HG02973 (cell line): Measurements from ENCODE around the gene GPBAR1.

Experiments
- ATAC-seq: cut with Tn5 transposase; IDR thresholded peaks from one replicate; pipeline ENCODE4 v1.9.1; 2021; ENCODE audit warnings: moderate library complexity; ENCODE audit not compliant: unreplicated experiment

The GPBAR1 gene

DNA sequence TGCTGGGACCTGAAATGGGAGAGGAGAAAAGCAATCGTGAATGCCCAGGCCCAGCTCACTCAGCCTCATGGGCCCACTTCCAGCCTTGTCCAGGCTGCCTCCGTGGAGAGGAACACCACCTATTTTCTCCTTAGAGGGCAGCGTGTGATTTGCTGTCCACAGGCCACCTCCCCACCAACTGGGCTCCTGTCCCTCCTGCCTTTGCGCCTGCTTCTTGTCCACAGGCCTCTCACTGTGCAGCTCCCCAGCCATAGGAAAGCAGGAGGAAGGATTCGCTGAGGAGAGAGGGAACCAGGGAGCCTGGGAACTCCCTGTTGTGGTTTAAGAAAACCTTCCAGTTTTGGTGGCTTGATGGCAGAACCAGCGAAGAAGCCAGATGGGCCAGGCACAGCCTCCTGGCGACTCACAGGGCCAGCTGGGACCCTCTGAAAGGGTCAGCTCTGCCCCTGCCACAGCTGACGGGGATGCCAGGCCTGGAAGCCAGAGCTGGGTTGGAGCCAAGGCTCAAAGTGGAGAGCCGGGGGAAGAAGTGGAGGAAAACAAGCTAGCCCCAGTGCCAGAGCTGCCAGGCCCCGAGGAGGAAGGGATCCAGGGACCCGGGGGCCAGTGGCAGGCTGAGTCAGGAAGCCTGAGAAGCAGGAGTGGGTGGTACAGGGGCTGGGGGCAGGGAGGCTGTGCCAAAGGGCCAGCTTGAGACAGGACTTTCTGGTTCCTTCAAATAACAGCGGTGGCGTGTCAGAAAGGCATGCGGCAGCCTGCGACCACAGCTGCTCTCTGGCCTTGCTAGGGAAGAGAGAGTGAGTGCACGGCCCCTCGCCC, 21.6 kb downstream of the GPBAR1 start:
- no peak for ATAC-seq

DNA sequence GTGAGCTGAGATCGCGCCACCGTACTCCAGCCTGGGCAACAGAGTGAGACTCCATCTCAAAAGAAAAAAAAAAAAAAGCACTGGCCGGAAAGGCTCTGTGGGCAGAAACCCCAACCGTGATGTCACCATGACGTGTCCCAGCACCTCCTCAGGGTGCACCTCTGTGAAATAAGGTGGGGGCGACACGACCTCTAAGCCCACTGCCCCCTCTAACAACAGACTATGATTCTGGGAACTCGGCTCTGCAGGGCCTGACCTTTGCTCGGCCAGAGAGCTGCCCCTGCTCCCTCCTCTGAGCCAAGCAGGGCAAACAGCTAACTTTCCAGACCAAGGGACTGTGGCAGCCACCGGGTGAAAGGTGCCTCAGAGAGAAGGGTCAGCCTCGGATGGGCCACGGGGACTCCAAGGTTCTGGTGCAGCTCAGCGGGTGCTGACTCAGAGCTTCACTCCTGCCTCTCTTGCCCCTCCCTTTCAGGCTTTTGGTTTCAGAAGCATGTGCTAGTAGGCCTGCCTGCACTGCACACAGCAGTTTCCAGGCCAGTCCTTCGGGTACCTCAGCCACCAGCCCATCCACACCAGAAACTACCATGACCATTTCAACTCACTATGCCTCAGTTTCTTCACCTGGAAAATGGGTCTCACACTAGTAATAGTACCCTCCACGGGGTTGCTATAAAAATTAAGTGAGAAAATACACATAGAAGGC, 23.4 kb downstream of the GPBAR1 start:
- no peak for ATAC-seq

DNA sequence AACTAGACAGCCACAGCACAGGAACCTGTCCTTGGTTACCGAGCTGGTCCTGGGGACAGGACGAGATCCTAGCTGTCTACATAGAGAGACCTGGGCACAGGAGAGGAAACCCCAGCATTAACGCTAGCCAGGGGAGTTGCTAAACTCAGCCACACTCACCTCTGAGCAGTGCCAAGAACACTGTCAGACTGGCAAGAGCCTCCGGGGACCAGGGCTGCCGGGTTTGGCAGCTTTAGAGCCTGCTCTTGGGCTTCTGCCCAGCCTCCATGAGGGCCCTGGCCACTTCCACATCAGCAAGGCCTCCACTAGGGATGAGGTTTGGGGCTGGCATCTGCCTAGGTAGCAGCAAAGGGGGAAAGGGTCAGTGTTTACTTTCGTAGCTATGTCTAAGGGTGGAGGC, 24.8 kb downstream of the GPBAR1 start:
- ATAC-seq, result no peak

DNA sequence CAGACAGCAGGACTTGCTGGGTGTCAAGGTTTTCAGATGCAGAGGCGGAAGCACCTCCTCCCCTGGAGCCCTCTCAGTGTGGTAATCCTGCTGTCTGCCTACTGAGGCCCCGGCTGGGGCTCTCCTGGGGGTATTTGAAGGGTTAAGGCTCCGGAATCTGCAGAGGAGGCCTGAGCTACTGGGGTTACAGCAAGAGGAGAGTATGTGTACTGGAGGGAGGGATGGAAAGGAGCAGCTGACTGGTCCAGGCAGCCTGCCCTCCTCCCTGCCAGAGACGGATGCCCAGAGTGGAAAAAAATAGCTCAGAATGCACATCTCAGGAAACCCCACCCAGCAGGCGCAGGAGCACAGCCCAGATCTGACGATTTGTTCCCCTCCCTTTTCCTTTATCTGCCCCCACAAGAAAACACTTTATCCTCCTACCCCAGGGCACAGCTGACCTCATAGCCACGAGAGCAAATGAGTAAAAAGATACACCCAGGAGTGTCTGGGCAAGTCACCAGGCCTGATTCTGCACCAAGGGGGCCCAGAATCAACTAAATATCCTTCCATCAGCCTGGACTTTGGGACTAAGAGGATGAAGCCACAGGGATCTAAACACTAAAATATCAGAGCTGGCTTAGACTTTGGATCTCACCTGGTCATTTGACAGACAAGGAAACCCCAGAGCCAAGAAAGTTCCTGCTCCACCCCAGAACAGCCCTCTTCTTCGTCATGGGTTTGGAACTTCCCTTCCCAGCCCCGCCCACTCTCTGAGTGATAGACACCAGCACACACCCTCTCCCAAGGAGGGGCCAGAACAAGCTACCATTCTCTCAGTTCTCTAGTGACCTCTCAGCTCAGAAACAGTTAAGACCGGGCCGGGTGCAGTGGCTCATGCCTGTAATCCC, 26.0 kb downstream of the GPBAR1 start:
- peak; percentile 64 for ATAC-seq

DNA sequence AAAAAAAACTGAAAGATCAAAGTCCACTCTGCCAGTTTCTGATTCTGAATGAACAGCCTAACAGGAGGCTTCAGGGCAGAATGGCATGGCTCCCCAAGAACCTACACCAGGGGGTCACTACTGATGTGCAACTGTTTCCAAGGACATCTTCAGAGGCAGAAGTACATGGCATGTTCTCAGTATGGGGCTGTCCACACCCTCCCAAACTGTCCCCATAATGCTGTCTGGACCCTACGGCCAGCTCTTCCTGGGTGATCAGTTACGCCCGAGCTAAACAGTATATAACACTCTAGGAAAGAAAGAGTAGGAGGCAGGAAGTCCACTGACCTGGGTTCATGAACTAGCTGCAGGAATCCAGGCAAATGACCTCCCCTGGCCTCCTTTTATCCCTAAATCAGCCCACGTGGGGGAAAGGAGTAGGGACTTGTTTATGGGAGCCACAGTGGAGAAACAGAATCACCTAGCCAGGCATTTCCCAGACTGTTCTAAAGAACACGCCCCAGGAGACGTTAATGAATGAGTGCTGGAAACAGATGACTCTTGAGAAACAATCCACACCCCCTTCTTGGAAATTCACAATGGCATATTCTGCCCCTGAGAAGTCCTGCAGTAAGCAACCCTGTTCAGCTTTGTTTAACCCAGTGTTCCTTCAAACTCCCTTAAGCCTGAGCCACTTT, 29.0 kb downstream of the GPBAR1 start:
- no peak for ATAC-seq

DNA sequence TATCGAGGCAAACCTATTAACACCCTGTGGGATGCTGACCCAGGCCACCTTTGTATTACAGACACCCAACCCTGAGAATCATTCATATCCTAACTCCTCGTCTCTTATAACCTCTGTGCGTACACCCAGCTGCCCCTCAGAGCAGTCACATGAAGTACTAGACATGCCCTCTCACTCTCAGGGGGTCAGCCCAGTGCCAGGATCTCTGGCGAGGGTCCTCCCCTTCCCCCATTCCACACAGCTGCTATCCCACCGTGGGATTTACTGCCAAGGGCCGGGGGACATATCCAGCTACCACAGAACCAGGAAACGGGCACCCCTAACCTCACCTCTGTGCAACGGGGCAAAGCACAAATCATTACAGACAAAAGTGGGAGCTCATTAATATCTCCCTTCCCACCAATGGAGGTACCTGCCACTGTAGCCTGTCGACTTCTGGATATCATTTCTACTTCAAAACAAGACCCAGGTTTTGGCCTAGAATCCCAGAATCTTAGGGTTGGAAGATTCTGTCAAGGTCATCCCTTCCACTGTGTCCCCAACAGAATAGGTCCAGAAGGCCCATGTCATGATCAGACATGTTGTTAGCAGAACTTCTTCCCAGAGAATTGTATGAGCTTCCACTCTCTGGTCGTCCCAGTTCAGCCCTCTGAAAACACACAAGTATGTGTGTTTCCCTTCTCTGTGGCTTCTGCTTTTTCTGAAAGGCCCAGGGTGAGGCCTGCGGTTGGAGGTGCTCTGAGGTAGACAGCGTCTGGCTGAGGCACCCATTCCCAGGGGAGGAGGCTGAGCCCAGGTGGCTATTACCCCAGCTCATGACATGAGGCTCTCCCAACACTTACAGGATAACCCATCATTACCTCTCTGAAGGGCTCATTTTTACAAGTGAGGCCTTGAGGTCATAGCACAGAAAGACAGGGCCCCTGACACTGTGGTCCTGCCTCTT, 29.8 kb downstream of the GPBAR1 start:
- peak; percentile 50 for ATAC-seq

DNA sequence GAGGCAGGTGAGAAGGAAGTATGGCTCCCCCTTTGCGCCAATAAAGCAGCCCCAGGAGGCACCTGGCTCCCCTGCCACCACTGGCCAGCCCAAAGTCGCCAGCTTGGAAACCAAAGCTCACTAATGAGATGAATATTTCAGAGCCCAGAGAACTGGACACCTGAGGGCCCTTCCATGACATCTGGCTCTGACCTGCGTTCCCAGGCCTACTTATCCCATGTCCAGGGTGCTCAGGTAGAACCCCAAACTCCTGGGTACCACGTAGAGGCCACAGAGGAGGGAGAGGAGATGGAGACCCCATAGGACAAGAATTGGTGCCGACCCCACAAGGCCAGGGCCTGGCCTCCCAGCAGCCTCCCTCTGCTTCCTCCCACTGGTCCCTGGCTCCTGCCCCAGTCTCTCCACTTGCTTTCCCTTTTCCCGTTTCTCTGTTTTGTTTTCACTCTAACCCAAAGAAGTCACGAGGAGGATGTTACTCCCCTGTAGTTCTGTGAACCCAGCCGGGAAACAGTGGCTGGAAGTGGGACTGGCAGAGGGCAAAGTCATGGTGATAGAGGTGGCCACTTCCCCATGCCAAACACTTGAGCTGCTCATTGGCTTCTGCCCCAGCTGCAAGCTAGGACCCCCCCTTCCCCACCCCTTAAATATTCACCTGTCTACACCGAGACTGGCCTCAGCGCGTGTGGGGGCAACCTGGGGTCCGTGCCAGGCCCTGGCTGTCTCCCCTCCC, 30.7 kb downstream of the GPBAR1 start:
- ATAC-seq, result no peak

DNA sequence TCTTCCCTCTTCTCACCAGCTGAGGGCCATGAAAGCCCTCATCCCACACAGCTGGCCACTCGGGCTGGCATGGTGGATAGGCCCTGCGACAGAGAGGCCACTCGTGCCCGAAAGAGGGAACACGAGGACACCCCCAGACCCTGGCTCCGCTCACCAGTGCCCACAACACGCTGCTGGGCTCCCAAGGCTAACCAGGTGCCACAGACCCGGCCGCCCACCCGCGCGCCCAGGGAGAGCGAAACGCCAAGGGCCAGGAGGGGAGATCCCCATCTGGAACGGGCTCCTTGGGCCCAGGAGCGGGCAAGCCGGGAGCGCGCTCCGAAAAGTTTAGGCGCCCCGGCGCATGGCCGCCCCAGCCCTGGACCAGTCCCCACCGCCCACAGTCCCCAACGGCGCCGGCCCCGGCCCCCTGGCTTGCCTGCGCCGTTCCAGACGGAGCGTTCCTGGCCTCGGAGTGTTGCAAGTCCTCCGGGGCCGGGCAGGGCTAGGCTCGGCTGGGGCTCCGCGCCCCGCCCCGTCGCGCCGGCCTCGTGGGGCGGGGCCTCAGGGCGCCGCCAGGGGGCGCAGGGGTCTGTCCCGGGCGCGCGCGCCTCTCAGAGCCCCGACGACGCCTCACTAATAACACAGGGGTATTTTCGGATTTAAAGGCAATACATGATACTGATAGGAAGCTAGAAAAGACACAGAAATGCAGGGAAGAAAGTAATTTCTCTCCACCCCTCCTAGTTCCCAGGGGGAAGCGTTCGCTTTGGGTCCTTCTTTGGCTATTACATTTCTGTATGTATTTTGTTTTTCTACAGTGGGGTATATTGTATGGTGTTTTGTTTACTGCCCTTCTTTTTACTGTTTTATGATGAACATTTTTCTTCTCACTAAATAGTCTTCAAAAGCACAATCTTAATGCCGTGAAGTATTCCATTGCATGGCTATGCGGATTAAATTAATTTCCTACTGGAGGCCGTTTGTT, 31.5 kb downstream of the GPBAR1 start, which contains the start of gene TMBIM1:
Gene TMBIM1 (minus strand): TSS at position 456 of the 967 bp plus-strand sequence. CDS start 10,362 bp downstream, outside the sequence.
- peak; percentile 62 for ATAC-seq

DNA sequence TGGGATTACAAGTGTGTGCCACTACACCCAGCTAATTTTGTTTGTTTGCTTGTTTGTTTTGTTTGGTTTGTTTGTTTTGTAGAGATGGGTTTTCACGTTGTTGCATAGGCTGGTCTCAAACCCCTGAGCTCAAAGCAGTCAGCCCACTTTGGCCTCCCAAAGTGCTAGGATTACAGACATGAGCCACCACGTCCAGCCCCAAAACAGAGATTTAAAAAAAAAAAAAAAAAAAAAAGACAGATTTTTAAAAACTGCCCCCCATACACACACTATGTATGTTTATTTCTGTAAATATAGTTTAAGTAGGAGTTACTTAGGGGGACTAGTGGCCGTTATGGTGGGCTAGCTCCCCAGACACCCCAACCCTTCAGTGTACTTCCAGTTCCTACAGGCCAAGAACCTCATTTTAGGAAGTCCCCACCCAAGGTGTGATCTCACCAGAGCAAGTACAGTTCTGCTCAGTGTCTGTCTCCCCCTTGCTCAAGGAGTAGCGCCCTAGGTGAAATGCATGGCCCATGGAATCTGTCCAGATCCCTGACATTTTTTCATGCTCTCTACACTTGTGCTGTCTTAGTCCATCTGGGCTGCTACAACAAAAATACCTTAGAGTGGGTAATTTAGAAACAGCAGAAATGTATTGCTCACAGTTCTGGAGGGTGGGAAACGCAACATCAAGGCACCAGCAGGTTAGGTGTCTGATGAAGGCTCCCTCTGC, 33.1 kb downstream of the GPBAR1 start:
- ATAC-seq, result no peak

DNA sequence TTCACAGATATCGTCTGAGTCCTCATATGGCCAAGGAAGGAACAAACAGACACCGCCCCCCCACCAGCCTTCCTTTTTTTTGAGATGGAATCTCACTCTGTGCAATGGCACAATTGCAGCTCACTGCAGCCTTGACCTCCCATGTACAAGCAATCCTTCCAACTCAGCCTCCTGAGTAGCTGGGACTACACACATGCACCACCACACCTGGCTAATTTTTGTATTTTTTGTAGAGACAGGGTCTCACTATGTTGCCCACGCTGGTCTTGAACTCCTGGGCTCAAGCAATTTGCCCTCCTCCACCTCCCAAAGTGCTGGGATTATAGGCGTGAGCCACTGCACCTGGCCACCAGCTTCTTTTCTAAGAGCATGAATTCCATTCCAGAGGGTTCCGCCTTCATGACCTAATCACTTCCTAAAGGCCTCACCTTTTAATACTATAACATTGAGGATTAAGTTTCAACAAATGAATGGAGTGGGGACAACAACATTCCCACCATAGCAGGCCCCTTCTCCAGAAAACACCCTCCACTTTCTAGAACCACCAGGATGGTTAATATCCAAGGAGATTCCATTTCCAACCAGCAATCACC, 33.7 kb downstream of the GPBAR1 start:
- no peak for ATAC-seq

DNA sequence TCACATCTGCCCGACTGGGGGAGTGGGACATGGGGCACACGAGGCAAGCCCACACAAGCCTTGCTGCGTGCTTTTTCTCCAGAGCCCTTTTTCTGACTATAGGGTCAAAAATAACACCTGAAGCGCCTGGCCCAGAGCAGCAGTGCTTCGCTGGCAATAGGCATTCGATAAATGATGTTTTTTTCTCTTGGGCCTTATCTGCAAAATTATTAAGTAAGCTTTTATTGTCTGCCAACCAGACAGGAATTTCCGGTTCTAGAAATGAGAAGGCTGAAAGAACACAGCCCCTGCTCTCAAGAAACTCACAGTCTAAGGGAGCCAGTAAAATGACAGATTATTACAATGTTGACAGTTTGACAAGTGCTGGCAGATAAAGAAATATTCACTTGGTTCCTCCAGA, 34.2 kb downstream of the GPBAR1 start:
- ATAC-seq, result no peak

DNA sequence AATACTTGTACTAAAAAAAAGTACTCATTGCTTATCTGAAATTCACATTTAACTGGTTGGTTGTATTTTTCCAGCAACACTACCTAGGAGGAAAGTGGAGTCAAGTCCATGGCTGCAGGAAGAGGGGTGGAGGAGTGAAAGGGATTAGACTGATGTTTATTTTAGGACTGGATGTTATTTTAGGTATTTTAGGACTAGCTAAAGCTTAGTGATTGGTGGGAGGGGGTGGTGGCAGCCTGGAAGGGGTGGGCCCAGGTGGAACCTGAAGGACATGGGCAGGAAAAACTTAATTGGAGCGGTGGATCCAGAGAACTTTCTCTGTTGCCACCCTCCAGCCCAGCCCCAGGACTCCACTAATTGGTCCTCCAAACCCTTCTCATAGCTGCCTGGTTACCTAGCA, 35.4 kb downstream of the GPBAR1 start:
- ATAC-seq, result no peak

DNA sequence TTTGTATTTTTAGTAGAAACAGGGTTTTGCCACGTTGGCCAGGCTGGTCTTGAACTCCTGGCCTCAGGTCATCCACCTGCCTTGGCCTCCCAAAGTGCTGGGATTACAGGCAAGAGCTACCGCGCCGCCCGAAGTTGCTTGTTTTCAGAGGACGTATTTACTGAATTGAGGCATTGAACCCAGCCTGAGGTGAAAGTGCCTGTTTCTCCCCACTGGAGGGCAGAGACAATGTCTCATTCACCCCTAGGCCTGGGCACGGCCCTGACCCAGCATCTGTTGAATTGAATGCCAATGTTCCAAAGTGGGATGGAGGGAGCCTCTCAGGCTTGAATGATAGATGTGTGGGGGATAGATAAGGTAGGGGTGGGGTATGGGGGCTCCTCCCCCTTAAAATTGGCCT, 36.0 kb downstream of the GPBAR1 start:
- no peak for ATAC-seq

DNA sequence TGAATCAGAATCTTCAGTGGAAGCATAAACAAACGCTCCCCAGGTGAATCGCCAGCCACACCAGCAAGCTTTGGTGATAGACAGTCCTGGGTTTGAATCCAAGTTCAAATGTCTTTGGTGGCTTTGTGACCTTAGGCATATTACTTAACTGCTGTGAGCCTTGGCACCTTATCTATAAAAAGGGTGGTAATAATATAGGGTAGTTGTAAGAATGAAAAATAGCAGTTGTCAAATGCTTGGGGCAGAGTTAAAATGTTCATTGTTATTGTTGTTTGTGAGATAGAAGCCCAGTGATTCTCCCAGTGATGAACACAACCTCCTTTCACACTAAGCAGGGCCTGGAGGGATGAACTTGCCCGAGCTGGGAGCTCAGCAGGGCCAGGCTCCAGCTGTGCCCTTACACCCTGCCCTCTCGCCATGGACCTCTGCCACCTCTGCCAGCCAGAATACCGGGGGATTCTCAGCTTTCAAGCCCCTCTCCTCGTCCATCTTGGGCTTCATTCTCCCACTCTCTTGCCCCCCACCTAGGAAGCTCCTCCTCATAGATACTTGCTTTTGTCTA, 37.6 kb downstream of the GPBAR1 start:
- no peak for ATAC-seq

DNA sequence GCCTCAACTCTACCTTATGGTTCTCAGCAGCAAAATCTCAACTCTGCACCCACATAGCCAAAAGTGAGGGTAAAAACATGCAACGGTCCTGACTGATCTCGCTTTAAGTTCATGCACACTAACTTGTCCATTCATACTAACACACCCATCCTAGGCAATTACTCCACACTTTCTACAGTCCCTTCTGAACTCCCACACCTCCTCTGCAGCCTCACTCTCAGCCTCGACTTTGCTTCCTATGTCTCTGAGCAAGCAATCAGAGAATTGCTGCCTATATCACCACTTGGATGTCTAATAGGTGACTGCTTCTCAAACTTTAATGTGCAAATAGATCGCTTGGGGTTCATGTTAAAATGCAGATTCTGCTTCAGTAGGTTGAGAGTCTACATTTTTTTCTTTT, 39.3 kb downstream of the GPBAR1 start:
- ATAC-seq, result no peak

DNA sequence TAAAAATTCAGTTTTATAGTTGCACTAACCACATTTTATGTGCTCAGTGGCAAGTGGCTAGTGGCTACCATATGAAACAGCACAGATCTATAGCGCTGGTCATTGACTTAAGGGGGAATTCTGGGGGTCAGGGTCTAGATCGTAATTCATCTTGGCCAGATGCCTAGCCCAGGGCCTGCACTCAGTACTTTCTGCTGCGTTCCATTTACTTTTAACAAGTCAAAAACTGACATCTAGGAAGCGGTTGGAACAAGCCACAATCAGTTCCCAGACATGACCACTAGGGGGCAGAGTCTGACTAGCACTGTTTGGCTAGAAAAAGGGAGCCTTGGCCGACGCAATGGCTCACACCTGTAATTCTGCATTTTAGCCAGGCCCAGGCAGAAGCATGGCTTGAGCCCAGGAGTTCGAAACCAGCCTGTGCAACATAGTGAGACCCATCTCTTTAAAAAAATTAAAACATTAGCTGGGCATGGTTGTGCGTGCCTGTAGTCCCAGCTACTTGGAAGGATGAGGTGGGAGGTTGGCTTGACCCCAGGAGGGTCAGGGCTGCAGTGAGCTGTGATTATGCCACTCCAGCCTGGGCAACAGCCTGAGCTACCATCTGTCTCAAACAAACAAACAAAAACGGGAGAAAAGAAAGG, 40.5 kb downstream of the GPBAR1 start:
- ATAC-seq, result peak; percentile 84
